Measurements from ENCODE around the gene OR4K2. TPM values are rescaled to one million over a fixed set of nuclear protein-coding genes. Genes with fewer than 3 reads are reported as not detected.

Gene OR4K2
- total RNA-seq, 2 donors from 2014 or later: not detected

DNA sequence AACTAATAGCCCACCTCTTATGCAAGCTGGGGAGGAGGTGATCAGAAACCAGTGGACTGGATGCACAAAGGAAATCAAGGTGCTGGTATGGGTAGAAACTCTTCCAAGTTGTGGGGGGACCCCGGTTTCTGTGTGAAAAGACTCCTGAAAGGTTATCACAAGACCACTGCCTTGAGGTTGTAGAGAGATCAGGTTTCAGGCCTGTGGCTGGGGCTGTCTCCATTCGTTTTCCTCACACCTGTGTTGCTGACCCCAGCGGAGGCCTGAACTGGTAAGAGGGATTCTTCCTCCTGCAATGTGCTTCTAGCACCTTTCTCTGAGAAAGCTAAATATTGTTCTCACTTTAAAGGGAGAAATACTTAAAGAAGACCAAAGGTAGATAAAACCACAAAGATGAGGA, 36.2 kb downstream of the OR4K2 start:
- Histone ChIP-seq H3K36me3 (no peaks in the 10 kb centered on the region), H3K4me3 (no peak overlapping the region), H3K27ac (no peak overlapping the region), H3K27me3 (no peaks in the 10 kb centered on the region), H3K4me1 (no peaks in the 10 kb centered on the region), H3K9me3 (no peaks in the 10 kb centered on the region)
- no peak for DNase-seq (ENCODE audit: low spot score)
- TF ChIP-seq, protein P1, sequence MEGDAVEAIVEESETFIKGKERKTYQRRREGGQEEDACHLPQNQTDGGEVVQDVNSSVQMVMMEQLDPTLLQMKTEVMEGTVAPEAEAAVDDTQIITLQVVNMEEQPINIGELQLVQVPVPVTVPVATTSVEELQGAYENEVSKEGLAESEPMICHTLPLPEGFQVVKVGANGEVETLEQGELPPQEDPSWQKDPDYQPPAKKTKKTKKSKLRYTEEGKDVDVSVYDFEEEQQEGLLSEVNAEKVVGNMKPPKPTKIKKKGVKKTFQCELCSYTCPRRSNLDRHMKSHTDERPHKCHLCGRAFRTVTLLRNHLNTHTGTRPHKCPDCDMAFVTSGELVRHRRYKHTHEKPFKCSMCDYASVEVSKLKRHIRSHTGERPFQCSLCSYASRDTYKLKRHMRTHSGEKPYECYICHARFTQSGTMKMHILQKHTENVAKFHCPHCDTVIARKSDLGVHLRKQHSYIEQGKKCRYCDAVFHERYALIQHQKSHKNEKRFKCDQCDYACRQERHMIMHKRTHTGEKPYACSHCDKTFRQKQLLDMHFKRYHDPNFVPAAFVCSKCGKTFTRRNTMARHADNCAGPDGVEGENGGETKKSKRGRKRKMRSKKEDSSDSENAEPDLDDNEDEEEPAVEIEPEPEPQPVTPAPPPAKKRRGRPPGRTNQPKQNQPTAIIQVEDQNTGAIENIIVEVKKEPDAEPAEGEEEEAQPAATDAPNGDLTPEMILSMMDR (IDR thresholded peaks at IDR 0.05): no peak

DNA sequence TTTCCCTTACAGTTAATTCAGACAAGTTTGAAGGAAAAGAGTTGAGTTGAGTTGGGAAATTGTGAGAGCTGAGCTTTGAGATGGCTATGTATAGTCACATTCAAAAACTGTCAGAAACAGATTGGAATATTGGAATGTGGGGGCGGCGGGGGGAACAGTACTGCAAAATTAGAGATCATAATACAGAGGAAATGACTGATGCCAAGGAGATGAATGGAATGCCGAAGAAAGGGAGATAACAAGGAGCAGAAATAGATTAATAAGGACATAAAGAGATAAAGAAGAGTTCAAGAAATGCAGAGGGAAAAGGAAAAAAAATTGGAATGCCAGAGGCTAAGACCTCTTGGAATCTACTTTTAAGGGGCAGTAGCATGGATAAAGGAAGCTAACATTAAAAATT, 42.3 kb downstream of the OR4K2 start:
- Histone ChIP-seq H3K36me3 (no peaks in the 10 kb centered on the region), H3K27me3 (no peaks in the 10 kb centered on the region), H3K27ac (no peak overlapping the region), H3K4me3 (no peak overlapping the region), H3K9me3 (no peaks in the 10 kb centered on the region), H3K4me1 (no peaks in the 10 kb centered on the region)
- TF ChIP-seq, protein P1 (IDR thresholded peaks at IDR 0.05): no peak
- no peak for DNase-seq (ENCODE audit: low spot score)

DNA sequence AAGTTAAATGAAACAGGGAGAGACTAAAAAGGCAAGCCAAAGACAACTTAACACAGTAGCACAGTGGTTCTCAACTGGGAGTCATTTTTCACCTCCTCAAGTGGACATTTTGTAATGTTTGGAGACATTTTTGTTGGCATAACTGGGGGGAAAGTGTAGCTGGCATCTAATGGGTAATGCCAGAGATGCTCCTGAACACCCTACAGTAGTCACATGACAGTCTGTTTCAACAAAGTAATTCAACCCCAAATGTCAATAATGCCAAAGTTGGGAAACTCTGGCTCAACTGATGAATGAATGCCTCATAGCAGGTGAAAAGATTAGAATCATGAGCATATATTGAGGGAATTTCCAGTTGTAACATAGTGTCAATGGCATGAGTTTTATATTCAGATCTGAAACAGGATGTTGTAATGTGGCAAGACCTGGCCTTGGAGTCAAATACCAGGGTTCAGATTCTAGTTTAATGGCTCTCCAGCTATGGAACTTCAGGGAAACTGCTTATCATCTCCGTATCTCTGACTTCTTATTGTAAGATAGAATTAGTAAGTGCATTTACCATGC, 43.1 kb downstream of the OR4K2 start:
- H3K36me3 ChIP-seq: no peaks in the 10 kb centered on the region
- no peak overlapping the region for H3K4me3 ChIP-seq
- no peak overlapping the region for H3K27ac ChIP-seq
- H3K4me1 ChIP-seq: no peaks in the 10 kb centered on the region
- TF ChIP-seq, protein P1 (IDR thresholded peaks at IDR 0.05): no peak
- DNase-seq (ENCODE audit: low spot score): no peak
- no peaks in the 10 kb centered on the region for H3K27me3 ChIP-seq
- H3K9me3 ChIP-seq: no peaks in the 10 kb centered on the region

DNA sequence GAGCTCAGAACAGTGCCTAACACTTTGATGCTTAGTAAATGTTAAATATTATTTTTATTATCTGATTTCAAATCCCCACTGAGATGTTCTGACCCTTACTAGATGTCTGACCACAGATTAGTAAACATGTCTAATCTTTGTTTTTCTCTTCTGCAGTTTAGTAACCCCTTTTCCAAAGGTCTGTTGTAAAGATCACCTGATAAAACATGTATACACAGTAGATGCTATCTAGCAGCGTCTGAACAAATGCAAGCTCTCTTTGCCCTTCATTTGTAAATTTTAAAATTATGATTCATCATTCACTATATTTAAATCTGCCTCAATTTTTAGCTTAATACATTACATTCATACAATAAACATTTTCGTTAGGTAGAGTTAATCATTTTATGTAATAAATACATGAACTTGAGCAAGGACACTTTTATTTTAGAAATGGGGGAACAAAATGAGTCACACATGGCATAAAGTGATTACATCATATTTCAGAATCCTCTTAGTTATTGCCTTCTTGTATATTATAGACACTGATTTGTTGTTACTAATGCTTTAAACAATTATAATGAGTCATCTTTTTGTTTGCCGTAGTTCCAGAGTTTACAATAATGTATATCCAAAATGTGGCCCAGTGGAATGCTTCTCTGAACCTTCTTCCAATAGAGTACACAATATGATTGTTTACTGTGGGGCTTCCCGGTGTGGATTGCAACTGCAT, 43.8 kb downstream of the OR4K2 start:
- no peak for DNase-seq (ENCODE audit: low spot score)
- H3K4me1 ChIP-seq: no peaks in the 10 kb centered on the region
- H3K36me3 ChIP-seq: no peaks in the 10 kb centered on the region
- no peak overlapping the region for H3K27ac ChIP-seq
- TF ChIP-seq, protein P1 (IDR thresholded peaks at IDR 0.05): no peak
- no peaks in the 10 kb centered on the region for H3K27me3 ChIP-seq
- no peak overlapping the region for H3K4me3 ChIP-seq
- H3K9me3 ChIP-seq: no peaks in the 10 kb centered on the region

DNA sequence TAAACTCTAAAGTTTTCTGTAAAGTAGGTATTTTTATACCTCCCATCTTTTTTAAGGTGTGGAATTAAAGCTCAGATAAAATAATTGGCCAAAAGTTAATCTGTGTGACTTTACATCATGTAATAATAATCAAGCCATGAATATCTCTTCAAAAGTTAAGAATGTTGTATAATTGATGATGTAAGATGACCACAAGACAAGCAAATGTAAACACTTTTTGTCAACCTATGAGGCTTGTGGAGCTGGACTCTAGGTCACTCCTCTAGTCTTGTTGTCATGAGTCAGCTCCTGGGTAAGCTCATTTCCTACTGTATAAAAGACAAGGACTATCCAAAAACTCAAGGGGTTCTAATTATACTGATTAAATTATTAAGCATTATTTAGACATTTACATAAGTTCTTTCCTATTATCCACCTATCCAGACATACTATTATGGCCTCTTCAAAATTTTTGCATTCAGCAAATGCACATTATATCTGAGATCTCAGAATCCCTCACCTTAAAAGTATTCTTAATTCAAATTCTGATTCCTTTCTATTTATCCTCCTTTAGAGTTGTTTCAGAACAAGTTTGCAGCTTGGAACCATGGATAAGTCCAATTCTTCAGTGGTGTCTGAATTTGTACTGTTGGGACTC, 45.2 kb downstream of the OR4K2 start, which contains the start of gene OR4K5:
TSS of gene OR4K5 (plus strand) at position 587 of the 637 bp plus-strand sequence. CDS start at position 587, 0 bp downstream.
- Histone ChIP-seq H3K27me3 (no peaks in the 10 kb centered on the region), H3K36me3 (no peaks in the 10 kb centered on the region), H3K9me3 (no peaks in the 10 kb centered on the region), H3K4me3 (no peak within 1 kb of the TSS), H3K27ac (no peak within 1 kb of the TSS), H3K4me1 (no peaks in the 10 kb centered on the region)
- TF ChIP-seq, protein P1 (IDR thresholded peaks at IDR 0.05): no peak
- no peak for DNase-seq (ENCODE audit: low spot score)

Measured in right atrium auricular region (tissue), 2 donors.